Gastrocnemius medialis (tissue), 4 donors: ENCODE data around the gene PSMD1.

Experiments
- POLR2A ChIP-seq, 2 donors: fragments of 450-650 bp; IDR thresholded peaks; one replicate each; pipeline ENCODE4 v1.6.1; 2017; ENCODE audit warnings: antibody characterized with exemption in 2 of 2, mild to moderate bottlenecking in 2 of 2, moderate library complexity in 2 of 2
- TF ChIP-seq, protein P1 (sequence below), 5 experiments: fragments of 450-650 bp in 3 of 5; fragments of 200-600 bp in 2 of 5; sonication (generic) in 2 of 5; IDR thresholded peaks in 4 of 5; conservative IDR thresholded peaks in 1 of 5; 1 replicate in 4 of 5; 2 replicates in 1 of 5; pipeline ENCODE4 v1.5.1; 2016 to 2019; ENCODE audit warnings: antibody characterized with exemption in 5 of 5, mild to moderate bottlenecking in 3 of 5, moderate library complexity in 3 of 5

GRCh38 chr2:231167745-231168459 lies 111.2 kb downstream of the PSMD1 start:
- TF ChIP-seq, protein P1, sequence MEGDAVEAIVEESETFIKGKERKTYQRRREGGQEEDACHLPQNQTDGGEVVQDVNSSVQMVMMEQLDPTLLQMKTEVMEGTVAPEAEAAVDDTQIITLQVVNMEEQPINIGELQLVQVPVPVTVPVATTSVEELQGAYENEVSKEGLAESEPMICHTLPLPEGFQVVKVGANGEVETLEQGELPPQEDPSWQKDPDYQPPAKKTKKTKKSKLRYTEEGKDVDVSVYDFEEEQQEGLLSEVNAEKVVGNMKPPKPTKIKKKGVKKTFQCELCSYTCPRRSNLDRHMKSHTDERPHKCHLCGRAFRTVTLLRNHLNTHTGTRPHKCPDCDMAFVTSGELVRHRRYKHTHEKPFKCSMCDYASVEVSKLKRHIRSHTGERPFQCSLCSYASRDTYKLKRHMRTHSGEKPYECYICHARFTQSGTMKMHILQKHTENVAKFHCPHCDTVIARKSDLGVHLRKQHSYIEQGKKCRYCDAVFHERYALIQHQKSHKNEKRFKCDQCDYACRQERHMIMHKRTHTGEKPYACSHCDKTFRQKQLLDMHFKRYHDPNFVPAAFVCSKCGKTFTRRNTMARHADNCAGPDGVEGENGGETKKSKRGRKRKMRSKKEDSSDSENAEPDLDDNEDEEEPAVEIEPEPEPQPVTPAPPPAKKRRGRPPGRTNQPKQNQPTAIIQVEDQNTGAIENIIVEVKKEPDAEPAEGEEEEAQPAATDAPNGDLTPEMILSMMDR (IDR thresholded peaks at IDR 0.05 in 4 of 5, conservative IDR thresholded peaks at IDR 0.05 in 1 of 5) = no peak
- TF ChIP-seq POLR2A (IDR thresholded peaks at IDR 0.05) = no peak
